IPS-15b (cell line): Measurements from ENCODE around the gene TSPAN18.

Source experiments
- H3K27me3 ChIP-seq: one replicate; pipeline ENCODE4 v1.6.1; 2013; ENCODE audit warnings: low read length; ENCODE audit not compliant: control insufficient read depth, insufficient read depth
- H3K36me3 ChIP-seq: one replicate; pipeline ENCODE4 v1.6.1; 2013; ENCODE audit warnings: low read length; ENCODE audit not compliant: control insufficient read depth, insufficient read depth
- H3K4me1 ChIP-seq: one replicate; pipeline ENCODE4 v1.6.1; 2013; ENCODE audit warnings: mild to moderate bottlenecking, low read length; ENCODE audit not compliant: control insufficient read depth, insufficient read depth
- H3K4me3 ChIP-seq: one replicate; pipeline ENCODE4 v1.5.1; 2013; ENCODE audit warnings: low read depth, low read length
- H3K9ac ChIP-seq: one replicate; pipeline ENCODE4 v1.6.1; 2013; ENCODE audit warnings: low read depth, mild to moderate bottlenecking, low read length
- H3K9me3 ChIP-seq: one replicate; pipeline ENCODE4 v1.6.1; 2013; ENCODE audit warnings: mild to moderate bottlenecking, low read length; ENCODE audit not compliant: control insufficient read depth, insufficient read depth

The TSPAN18 gene

GRCh38 chr11:44726283-44727113 is at the start of gene TSPAN18:
TSS of gene TSPAN18 (plus strand) at chr11:44726962. CDS start at chr11:44906417, 179,455 bp downstream.
- Histone ChIP-seq H3K9me3 (no peaks in the 10 kb centered on the region), H3K4me3 (peak within 1 kb of the TSS; percentile 64), H3K27me3 (peaks cover 46% of the 10 kb centered on the region), H3K9ac (no peak within 1 kb of the TSS), H3K4me1 (peaks cover 22% of the 10 kb centered on the region), H3K36me3 (no peaks in the 10 kb centered on the region)

- Histone ChIP-seq H3K9me3 (no peaks in the 10 kb centered on the region), H3K27me3 (no peaks in the 10 kb centered on the region), H3K4me3 (no peak overlapping the region), H3K36me3 (no peaks in the 10 kb centered on the region), H3K4me1 (peaks cover 2% of the 10 kb centered on the region), H3K9ac (no peak overlapping the region)
Observed at GRCh38 chr11:44680982-44681597, 45.7 kb upstream of the TSPAN18 start.

- no peak overlapping the region for H3K4me3 ChIP-seq
- H3K4me1 ChIP-seq: peaks cover 2% of the 10 kb centered on the region
- no peak overlapping the region for H3K9ac ChIP-seq
- no peaks in the 10 kb centered on the region for H3K27me3 ChIP-seq
- H3K9me3 ChIP-seq: no peaks in the 10 kb centered on the region
- H3K36me3 ChIP-seq: no peaks in the 10 kb centered on the region
Observed at GRCh38 chr11:44681698-44682097, 45.1 kb upstream of the TSPAN18 start.

GRCh38 chr11:44684859-44685281 is 41.9 kb upstream of the TSPAN18 start:
- Histone ChIP-seq H3K4me3 (no peak overlapping the region), H3K9me3 (no peaks in the 10 kb centered on the region), H3K36me3 (no peaks in the 10 kb centered on the region), H3K9ac (no peak overlapping the region), H3K4me1 (peaks cover 2% of the 10 kb centered on the region), H3K27me3 (no peaks in the 10 kb centered on the region)

GRCh38 chr11:44687388-44687787 is 39.4 kb upstream of the TSPAN18 start:
- no peaks in the 10 kb centered on the region for H3K4me1 ChIP-seq
- H3K36me3 ChIP-seq: no peaks in the 10 kb centered on the region
- H3K27me3 ChIP-seq: no peaks in the 10 kb centered on the region
- H3K9me3 ChIP-seq: no peaks in the 10 kb centered on the region
- no peak overlapping the region for H3K9ac ChIP-seq
- H3K4me3 ChIP-seq: no peak overlapping the region

GRCh38 chr11:44689265-44689664 is 37.5 kb upstream of the TSPAN18 start:
- Histone ChIP-seq H3K4me3 (no peak overlapping the region), H3K9ac (no peak overlapping the region), H3K9me3 (no peaks in the 10 kb centered on the region), H3K27me3 (no peaks in the 10 kb centered on the region), H3K36me3 (no peaks in the 10 kb centered on the region), H3K4me1 (no peaks in the 10 kb centered on the region)

GRCh38 chr11:44690651-44691050 is 36.1 kb upstream of the TSPAN18 start:
- Histone ChIP-seq H3K4me1 (no peaks in the 10 kb centered on the region), H3K9ac (no peak overlapping the region), H3K27me3 (no peaks in the 10 kb centered on the region), H3K9me3 (no peaks in the 10 kb centered on the region), H3K4me3 (no peak overlapping the region), H3K36me3 (no peaks in the 10 kb centered on the region)

- Histone ChIP-seq H3K27me3 (no peaks in the 10 kb centered on the region), H3K4me3 (no peak overlapping the region), H3K4me1 (no peaks in the 10 kb centered on the region), H3K36me3 (no peaks in the 10 kb centered on the region), H3K9me3 (no peaks in the 10 kb centered on the region), H3K9ac (no peak overlapping the region)
Observed at GRCh38 chr11:44692460-44692859, 34.3 kb upstream of the TSPAN18 start.

- Histone ChIP-seq H3K36me3 (no peaks in the 10 kb centered on the region), H3K27me3 (no peaks in the 10 kb centered on the region), H3K9me3 (no peaks in the 10 kb centered on the region), H3K4me3 (no peak overlapping the region), H3K4me1 (no peaks in the 10 kb centered on the region), H3K9ac (no peak overlapping the region)
Observed at GRCh38 chr11:44693654-44694119, 33.1 kb upstream of the TSPAN18 start.

- H3K27me3 ChIP-seq: no peaks in the 10 kb centered on the region
- H3K4me1 ChIP-seq: no peaks in the 10 kb centered on the region
- H3K4me3 ChIP-seq: no peak overlapping the region
- no peaks in the 10 kb centered on the region for H3K36me3 ChIP-seq
- no peak overlapping the region for H3K9ac ChIP-seq
- no peaks in the 10 kb centered on the region for H3K9me3 ChIP-seq
Observed at GRCh38 chr11:44694443-44694842, 32.3 kb upstream of the TSPAN18 start.

- peaks cover 2% of the 10 kb centered on the region for H3K27me3 ChIP-seq
- no peak overlapping the region for H3K9ac ChIP-seq
- H3K4me3 ChIP-seq: no peak overlapping the region
- H3K4me1 ChIP-seq: no peaks in the 10 kb centered on the region
- H3K9me3 ChIP-seq: no peaks in the 10 kb centered on the region
- H3K36me3 ChIP-seq: no peaks in the 10 kb centered on the region
Observed at GRCh38 chr11:44695169-44695833, 31.5 kb upstream of the TSPAN18 start.
